KOPT-K1 (cell line): Measurements from ENCODE around the gene SRRM2.

Experiments
- H3K27ac ChIP-seq: fragments of 200-600 bp; sonication (generic); 2 replicates; pipeline ENCODE4 v1.5.1; 2016; ENCODE audit warnings: antibody characterized with exemption, mild to moderate bottlenecking, low read depth, low read length; ENCODE audit not compliant: poor library complexity, severe bottlenecking
- H3K36me3 ChIP-seq: fragments of 200-600 bp; sonication (generic); 2 replicates; pipeline ENCODE4 v1.5.1; 2017; ENCODE audit warnings: antibody characterized with exemption, mild to moderate bottlenecking, low read length, moderate library complexity; ENCODE audit not compliant: insufficient read depth
- H3K9me3 ChIP-seq: fragments of 200-600 bp; sonication (generic); 2 replicates; pipeline ENCODE4 v1.5.1; 2017; ENCODE audit warnings: antibody characterized with exemption, low read length, mild to moderate bottlenecking; ENCODE audit not compliant: insufficient read depth, poor library complexity, severe bottlenecking

The SRRM2 gene

DNA sequence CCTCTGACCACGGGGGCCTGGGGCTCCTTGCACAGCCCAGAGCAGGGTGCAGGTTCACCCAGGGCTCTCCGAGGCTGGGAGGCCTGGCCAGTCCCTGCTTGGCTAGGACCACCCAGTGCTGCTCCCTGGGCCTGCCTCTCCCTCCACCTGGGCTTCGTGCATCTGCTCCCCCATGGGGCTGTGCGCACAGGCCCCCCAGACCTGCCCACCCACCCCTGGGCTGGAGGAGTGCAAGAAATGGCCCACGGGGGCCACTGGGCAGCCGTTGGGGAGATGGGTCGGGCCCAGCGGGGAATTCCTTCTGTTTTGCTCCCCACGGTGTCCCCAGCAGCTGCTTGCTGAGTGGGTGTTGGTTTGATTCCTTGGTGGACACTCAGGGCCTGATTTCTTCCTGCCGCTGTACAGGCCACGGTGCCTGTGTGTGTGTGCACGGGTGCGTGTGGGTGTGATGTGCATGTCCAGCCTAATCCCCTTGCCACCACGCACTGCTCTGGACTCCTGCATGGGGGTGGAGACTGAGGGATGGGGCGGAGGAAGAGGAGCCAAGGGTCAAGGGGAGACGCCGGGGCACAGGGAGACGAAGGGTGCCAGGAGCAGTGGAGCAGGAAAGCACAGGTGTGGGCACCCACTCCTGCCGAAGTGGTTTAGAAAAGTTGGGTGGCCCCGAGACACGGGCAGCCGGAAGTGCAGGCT, 40.9 kb upstream of the SRRM2 start:
- H3K9me3 ChIP-seq, result no peaks in the 10 kb centered on the region
- H3K27ac ChIP-seq, result no peak overlapping the region
- H3K36me3 ChIP-seq, result peaks cover 24% of the 10 kb centered on the region; the same call in 1 of the 2 replicates

- peaks cover 23% of the 10 kb centered on the region; the same call in 1 of the 2 replicates for H3K36me3 ChIP-seq
- no peaks in the 10 kb centered on the region for H3K9me3 ChIP-seq
- no peak overlapping the region for H3K27ac ChIP-seq
These were observed 40.4 kb upstream of the SRRM2 start for GRCh38 chr16:2712063-2712441.

DNA sequence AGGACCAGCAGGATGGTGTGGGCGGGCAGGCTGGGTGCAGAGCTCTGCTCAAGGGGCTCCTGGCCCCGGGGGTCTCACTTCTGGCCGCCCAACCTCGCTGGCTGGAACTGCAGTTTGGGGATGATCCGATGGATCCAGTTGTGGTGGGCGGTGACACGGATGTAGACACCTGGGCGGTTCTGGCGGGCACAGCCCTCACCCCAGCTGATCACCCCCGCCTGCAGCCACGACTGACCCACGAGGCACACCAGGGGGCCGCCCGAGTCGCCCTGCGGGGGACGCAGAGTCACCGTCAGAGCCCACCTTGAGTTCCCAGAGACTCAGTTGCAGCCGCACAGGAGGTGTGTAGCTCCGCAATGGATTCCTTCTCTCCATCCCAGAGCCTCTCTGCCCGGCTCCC, 39.9 kb upstream of the SRRM2 start:
- Histone ChIP-seq H3K9me3 (no peaks in the 10 kb centered on the region), H3K27ac (no peak overlapping the region), H3K36me3 (peaks cover 18% of the 10 kb centered on the region; the same call in 1 of the 2 replicates)

GRCh38 chr16:2713523-2713922, 38.9 kb upstream of the SRRM2 start:
- Histone ChIP-seq H3K36me3 (peaks cover 9% of the 10 kb centered on the region; the same call in 1 of the 2 replicates), H3K9me3 (no peaks in the 10 kb centered on the region), H3K27ac (no peak overlapping the region)

- peaks cover 5% of the 10 kb centered on the region; the same call in 1 of the 2 replicates for H3K36me3 ChIP-seq
- no peaks in the 10 kb centered on the region for H3K9me3 ChIP-seq
- H3K27ac ChIP-seq, result no peak overlapping the region
These were observed 38.3 kb upstream of the SRRM2 start for GRCh38 chr16:2713985-2714774.

DNA sequence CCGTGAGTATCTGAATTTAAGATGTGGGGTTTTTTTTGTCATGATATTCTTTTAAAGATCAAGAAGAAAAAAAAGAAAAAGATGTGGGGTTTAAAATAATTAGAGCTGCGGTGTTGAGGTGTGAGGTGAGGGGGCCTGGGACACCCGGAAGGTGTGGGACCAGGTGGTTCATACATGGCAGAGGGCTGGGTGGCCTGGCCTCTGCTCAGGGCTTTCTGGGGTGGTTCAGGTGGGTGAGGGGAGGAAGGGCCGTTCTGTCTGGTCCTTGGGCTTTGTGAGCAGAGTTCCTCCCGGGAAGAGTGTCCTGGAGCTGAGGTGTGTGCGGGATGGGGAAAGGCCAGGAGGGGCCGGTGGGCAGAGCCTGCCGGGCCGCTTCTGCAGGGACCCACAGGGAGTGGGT, 37.4 kb upstream of the SRRM2 start:
- H3K36me3 ChIP-seq, result no peaks in the 10 kb centered on the region
- H3K9me3 ChIP-seq, result no peaks in the 10 kb centered on the region
- H3K27ac ChIP-seq, result no peak overlapping the region

GRCh38 chr16:2715519-2715918, 36.9 kb upstream of the SRRM2 start:
- Histone ChIP-seq H3K27ac (no peak overlapping the region), H3K9me3 (no peaks in the 10 kb centered on the region)

DNA sequence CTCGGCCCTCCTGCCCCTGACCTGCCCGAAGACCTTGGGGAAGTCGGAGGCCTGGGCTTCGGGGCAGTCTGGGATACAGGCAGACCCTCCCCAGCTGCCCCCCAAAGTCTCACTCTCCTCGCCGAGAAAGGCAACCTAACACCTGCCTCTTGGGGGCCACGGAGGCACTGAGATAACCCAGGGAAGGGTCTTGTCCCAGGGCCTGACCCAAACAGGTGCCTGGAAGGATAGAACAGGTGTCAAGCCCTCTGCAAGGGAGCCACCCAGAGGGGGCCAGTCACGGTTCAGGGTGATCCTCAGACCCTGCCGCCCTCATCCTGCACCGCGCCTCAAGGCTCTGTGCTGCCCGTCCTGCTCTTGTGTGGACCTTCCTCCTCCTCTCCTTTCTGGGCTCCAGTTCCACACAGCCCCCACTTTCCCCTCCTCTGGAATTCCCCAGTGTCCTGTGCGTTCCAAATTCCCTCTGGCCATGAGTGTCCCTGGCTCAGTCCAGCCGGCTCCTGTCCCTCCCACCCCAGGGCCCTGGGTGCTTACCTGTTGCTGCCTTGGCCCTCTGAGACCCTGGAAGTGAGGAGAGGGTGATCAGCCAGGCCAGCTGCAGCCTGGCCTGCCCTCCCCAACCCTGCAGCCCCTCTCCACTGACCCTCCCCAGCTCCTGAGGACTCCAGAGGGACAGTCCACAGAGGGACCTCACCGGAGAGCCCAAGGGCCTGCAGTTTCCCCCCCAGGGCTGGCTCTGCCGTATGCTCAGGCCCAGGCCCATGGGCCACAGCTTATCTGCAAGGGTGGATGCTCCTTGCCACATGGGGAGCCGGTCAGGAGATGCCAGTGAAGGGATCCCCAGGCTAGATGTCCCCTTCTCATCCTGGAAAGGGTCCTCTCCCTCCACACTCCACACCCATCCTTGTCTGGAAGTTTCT, 36.2 kb upstream of the SRRM2 start:
- H3K36me3 ChIP-seq, result no peaks in the 10 kb centered on the region
- no peak overlapping the region for H3K27ac ChIP-seq
- no peaks in the 10 kb centered on the region for H3K9me3 ChIP-seq

More at GRCh38 chr16:2715519-2715918, 36.9 kb upstream of the SRRM2 start:
- no peaks in the 10 kb centered on the region for H3K36me3 ChIP-seq

- Histone ChIP-seq H3K36me3 (no peaks in the 10 kb centered on the region), H3K9me3 (no peaks in the 10 kb centered on the region), H3K27ac (no peak overlapping the region)
These were observed 35.5 kb upstream of the SRRM2 start for GRCh38 chr16:2716948-2717347.

DNA sequence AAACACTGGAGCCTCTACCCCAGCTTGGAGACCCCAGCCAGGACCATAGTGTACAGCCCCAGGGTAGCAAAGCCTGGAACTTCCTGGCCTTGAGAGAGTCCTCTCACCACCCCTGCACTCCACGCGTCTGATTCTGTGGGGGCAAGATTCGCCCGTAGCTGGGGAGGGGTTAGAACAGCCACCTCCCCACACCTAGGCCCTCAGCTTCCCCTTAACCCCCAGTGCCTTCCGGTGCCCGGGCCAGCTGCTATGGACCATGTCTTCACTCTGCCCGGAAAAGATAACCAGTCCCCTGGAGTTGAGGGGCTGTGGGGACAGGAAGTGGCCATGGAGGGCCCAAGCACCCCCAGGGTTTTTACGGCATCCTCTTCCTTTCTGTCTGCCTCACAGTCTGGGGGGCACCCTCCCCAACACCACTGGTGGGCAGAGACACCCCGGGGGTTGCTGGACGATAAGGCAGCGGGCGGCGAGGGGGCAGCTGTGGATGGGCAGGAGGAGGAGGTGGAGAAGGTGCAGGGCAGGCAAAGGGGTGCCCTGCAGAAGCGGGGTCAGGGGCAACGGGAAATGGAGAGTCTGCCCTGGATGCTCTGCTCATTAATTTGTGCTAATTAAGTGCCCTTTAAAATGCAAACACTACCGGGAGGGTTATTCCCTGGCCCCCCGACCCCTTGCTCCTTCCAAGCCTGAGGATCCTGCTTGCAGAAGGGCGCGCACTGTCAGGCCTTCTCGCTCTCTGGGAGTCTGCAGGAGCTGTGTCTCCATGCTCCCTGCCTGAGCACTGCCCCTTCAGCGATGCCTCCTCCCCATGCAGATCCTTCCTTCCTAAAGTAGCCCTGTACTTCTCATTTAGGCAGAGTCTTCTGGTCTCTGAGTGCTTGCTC, 34.8 kb upstream of the SRRM2 start:
- H3K36me3 ChIP-seq, result no peaks in the 10 kb centered on the region
- no peak overlapping the region for H3K27ac ChIP-seq
- no peaks in the 10 kb centered on the region for H3K9me3 ChIP-seq

DNA sequence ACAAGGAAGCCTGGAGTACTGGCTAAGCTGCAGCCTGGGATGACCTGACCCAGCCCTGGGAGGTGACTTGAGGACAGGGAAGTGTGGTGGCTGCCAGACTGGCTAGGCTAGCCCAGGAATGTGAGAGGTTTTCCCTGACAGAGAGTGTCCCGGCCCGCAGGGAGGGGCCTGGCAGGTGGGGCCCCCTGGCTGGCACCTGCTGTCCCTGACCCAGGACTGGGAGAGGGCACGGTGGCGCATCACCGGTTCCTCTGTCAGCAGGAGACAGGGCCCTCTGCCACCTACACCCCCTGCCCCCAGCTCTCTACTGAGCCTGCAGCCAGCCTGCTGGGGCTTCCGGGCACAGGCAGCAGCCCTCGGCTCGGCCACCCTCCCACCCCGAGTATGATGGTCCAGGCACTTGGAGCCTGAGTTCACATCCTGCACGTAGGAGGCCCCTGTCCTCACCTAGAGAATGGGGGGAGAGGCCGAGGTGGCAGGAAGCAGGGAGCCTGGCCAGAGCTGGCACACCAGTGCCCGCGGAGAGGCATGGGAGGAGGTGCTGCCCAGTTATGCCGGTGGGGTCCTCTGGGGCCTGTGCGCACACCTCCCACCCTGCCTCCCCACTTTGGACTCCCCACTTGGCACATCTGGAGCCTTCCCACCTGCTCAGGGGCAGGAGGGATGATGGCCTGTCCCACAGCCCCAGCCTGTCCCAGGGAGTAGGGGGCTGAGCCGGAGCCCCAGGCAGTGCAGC, 32.9 kb upstream of the SRRM2 start:
- H3K9me3 ChIP-seq, result no peaks in the 10 kb centered on the region
- no peak overlapping the region for H3K27ac ChIP-seq
- no peaks in the 10 kb centered on the region for H3K36me3 ChIP-seq

- Histone ChIP-seq H3K27ac (peak within 1 kb of the TSS; percentile 52), H3K9me3 (no peaks in the 10 kb centered on the region), H3K36me3 (no peaks in the 10 kb centered on the region)
These were observed 32.4 kb upstream of the SRRM2 start, which contains the start of gene PRSS27 for GRCh38 chr16:2720064-2720457. Gene PRSS27 (minus strand): TSS chr16:2720224. CDS start chr16:2720160, 64 bp downstream.

DNA sequence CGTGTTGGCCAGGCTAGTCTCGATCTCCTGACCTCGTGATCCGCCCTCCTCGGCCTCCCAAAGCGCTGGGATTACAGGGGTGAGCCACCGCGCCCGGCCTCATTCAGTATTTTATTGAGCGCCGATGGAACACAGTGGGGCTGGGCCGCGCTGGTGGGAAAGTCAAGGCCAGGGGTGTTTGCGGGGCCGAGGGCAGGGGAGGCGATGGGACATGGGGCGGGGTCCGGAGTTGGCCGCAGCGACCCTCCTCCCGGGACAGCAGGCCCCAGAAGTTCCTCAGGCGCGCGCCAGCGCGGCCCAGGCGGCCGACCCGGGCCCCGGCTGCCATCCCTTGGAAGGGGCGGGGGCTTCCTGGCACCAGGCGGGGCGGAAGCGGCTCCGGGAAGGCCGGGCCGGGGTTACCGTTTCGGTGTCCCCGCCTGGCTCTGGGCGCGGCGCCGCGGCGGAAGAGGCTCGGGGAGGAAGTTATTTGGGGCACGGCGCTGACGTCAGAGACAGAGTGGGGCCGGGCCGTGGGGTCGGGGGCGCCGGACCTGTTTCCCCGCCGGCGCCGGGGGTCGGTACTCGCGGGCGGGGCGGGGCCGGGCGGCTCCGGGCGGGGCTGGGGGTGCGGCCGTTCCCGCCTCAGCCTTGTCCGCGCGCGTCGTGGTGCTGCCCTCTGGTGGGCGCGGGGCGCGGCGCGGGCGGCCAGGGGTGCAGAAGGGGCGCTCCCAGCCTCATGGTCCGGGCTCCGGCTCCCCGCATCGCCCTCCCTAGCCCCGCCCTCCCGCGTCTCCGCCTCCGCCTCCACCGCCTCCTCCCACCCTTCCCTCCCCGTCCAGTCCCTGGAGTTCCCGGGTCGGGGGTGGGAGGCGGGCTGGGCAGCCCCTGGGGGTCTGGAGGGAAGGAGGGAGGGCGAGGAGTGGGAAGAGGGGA, 31.5 kb upstream of the SRRM2 start:
- Histone ChIP-seq H3K27ac (peak overlapping the region; percentile 52), H3K9me3 (no peaks in the 10 kb centered on the region), H3K36me3 (no peaks in the 10 kb centered on the region)
